Activated T-cell treated with anti-CD3 and anti-CD28 coated beads for 24 hours (primary cell): ENCODE measurements around the gene FNDC3A.
"Not testable (repeated sequence)": the region's sequence is repeated elsewhere in the genome, so short reads cannot be mapped to it uniquely, and the experiment has no call there.

Experiments
- DNase-seq: peaks from one replicate; pipeline ENCODE4 v3.0.0-alpha.2; 2020; ENCODE audit warnings: low read depth

FNDC3A gene

GRCh38 chr13:49140910-49141611 lies 165.3 kb downstream of the FNDC3A start:
- DNase-seq = no peak

GRCh38 chr13:49146950-49147355 lies 171.2 kb downstream of the FNDC3A start:
- DNase-seq = no peak

GRCh38 chr13:49148405-49148804 lies 172.7 kb downstream of the FNDC3A start:
- no peak for DNase-seq

- DNase-seq = not testable (repeated sequence)
Measured at GRCh38 chr13:49157955-49158584, 182.4 kb downstream of the FNDC3A start.

GRCh38 chr13:49163162-49163561 lies 187.4 kb downstream of the FNDC3A start:
- DNase-seq = not testable (repeated sequence)

- no peak for DNase-seq
Measured at GRCh38 chr13:49164712-49165111, 189.0 kb downstream of the FNDC3A start.

- DNase-seq = no peak
Measured at GRCh38 chr13:49165798-49166752, 190.4 kb downstream of the FNDC3A start.

GRCh38 chr13:49171359-49171758 lies 195.6 kb downstream of the FNDC3A start:
- DNase-seq = no peak

GRCh38 chr13:49183672-49184325 lies 208.1 kb downstream of the FNDC3A start:
- no peak for DNase-seq

- DNase-seq = no peak
Measured at GRCh38 chr13:49184621-49185020, 208.9 kb downstream of the FNDC3A start.

- no peak for DNase-seq
Measured at GRCh38 chr13:49185264-49185663, 209.6 kb downstream of the FNDC3A start.

- DNase-seq = no peak
Measured at GRCh38 chr13:49190901-49191300, 215.2 kb downstream of the FNDC3A start.

GRCh38 chr13:49206641-49207040 lies 230.9 kb downstream of the FNDC3A start:
- no peak for DNase-seq

- DNase-seq = no peak
Measured at GRCh38 chr13:49208619-49209018, 232.9 kb downstream of the FNDC3A start.

- no peak for DNase-seq
Measured at GRCh38 chr13:49210114-49210513, 234.4 kb downstream of the FNDC3A start.

- DNase-seq = no peak
Measured at GRCh38 chr13:49210669-49211068, 235.0 kb downstream of the FNDC3A start.

GRCh38 chr13:49213539-49213938 lies 237.8 kb downstream of the FNDC3A start:
- no peak for DNase-seq

- DNase-seq = no peak
Measured at GRCh38 chr13:49213997-49214916, 238.5 kb downstream of the FNDC3A start.

- DNase-seq = peak; percentile 31
Measured at GRCh38 chr13:49214917-49215376, 239.2 kb downstream of the FNDC3A start.

GRCh38 chr13:49216334-49216733 lies 240.6 kb downstream of the FNDC3A start:
- DNase-seq = no peak

GRCh38 chr13:49217962-49218492 lies 242.3 kb downstream of the FNDC3A start:
- no peak for DNase-seq
